ES-I3 (cell line): ENCODE data around the gene SDCCAG8.

ENCODE experiments used
- H3K36me3 ChIP-seq: 2 replicates; pipeline ENCODE4 v1.6.1; 2013; ENCODE audit warnings: mild to moderate bottlenecking, low read length, control low read depth, moderate library complexity; ENCODE audit not compliant: insufficient read depth
- H3K4me1 ChIP-seq: 2 replicates; pipeline ENCODE4 v1.6.1; 2013; ENCODE audit warnings: mild to moderate bottlenecking, control low read depth, low read length; ENCODE audit not compliant: insufficient read depth
- H3K9ac ChIP-seq: 2 replicates; pipeline ENCODE4 v1.6.1; 2013; ENCODE audit warnings: low read depth, mild to moderate bottlenecking, low read length, moderate library complexity
- H3K9me3 ChIP-seq: 2 replicates; pipeline ENCODE4 v1.6.1; 2013; ENCODE audit warnings: mild to moderate bottlenecking, low read length, moderate library complexity; ENCODE audit not compliant: control insufficient read depth, insufficient read depth

Gene SDCCAG8

DNA sequence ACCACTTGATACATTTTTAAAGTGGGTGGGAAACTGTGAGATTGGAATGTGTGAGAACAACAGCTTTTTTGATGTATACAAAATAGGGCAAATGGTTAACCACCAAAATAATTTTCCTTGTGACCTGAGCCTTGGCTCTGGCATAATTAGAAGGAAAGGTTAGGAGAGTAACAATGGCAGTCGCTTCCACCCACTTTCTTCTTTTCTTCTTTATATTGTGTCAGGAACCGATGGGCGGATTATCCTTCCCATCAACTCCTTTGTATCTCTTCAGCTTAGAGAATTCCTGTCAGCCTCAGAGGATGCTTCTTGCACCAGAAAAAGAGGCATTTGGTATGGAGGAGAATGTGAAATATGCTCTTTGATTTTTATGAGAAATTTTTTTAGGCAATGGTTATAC, 90.6 kb downstream of the SDCCAG8 start:
- Histone ChIP-seq H3K9ac (no peak overlapping the region), H3K4me1 (no peaks in the 10 kb centered on the region), H3K9me3 (no peaks in the 10 kb centered on the region), H3K36me3 (no peaks in the 10 kb centered on the region)

DNA sequence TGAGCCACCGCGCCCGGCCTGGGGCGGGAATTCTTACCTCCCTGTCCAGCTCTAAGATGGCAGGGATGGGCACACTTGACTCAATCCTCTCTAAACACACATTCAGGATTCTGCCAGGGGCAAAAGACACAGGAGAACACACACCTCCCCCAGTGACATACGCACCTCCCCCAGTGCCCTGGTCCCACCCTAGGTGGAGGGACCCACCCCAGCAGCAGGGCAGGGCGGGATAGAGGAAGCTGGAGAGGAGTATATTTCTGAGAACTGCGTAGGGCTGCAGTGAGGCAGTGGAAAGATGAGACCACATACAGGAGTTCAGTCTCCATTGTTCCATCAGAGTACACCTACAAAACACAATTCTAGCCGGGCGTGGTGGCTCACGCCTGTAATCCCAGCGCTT, 92.5 kb downstream of the SDCCAG8 start:
- no peaks in the 10 kb centered on the region for H3K36me3 ChIP-seq
- H3K9ac ChIP-seq = no peak overlapping the region
- H3K9me3 ChIP-seq = no peaks in the 10 kb centered on the region
- no peaks in the 10 kb centered on the region for H3K4me1 ChIP-seq

DNA sequence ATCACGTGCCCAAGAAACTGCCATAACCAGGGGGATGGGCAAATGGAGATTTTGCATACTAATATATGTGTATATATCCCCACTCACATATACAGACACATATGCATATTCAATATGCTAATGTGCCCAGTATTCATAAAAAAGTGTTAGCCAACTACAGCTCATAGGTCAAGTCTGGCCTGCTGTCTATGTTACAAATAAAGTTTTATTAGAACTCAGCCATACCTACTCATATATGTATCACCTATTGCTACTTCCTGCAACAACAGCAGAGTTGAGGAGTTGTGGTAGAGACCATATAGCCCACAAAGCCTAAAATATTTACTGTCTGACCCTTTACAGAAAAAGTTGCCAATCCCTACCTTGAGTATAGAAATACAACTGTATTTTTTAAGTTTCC, 93.3 kb downstream of the SDCCAG8 start:
- Histone ChIP-seq H3K4me1 (no peaks in the 10 kb centered on the region), H3K9me3 (no peaks in the 10 kb centered on the region), H3K9ac (no peak overlapping the region), H3K36me3 (no peaks in the 10 kb centered on the region)

DNA sequence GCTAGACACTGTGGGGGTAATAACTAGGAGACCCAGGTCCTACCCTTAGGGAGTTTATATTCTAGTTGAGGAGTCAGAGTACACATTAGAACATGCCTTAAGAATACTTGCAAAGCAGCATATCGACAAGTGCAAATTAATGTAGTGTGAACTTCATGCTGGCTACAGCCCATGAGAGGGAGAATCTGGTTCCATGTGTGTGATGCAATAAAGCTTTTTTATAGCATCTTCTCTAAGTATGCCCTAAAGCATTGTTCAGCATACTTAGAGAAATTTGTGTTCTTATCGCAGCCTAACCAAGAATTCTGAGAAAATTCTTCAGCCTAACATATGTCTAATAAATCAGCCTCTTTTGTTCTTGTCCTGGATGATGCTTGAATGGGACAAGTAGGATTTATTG, 95.5 kb downstream of the SDCCAG8 start:
- Histone ChIP-seq H3K9me3 (no peaks in the 10 kb centered on the region), H3K4me1 (no peaks in the 10 kb centered on the region), H3K9ac (no peak overlapping the region), H3K36me3 (no peaks in the 10 kb centered on the region)

DNA sequence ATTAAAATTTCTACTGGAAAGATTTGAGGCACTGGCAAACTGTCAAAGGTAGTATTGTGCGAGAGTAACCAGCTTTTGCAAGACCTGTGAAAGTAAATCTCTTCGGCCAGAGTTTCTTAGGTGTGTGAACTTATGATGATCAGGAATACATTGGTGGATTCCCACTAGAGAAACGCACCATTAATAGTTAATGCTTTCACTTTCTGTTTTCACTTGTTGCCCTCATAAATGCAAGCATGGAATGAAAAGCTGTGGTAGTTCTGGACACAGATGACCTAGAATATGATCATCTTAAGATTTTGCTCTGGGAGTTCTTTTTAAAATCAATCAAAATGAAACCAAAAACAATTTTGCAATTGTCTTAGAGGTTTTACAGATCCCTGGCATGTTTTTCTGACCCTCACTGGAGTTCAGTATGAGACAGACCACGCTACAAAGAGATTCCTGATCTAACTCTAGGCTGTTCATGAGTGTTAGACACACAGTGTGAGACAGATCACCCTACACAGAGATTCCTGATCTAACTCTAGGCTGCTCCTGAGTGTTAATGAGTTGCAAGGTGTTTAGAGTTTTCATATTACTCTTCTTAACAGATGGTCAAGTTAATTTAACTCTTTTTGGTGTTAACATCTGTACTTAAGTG, 98.8 kb downstream of the SDCCAG8 start:
- H3K4me1 ChIP-seq = no peaks in the 10 kb centered on the region
- H3K36me3 ChIP-seq = no peaks in the 10 kb centered on the region
- no peaks in the 10 kb centered on the region for H3K9me3 ChIP-seq
- no peak overlapping the region for H3K9ac ChIP-seq

DNA sequence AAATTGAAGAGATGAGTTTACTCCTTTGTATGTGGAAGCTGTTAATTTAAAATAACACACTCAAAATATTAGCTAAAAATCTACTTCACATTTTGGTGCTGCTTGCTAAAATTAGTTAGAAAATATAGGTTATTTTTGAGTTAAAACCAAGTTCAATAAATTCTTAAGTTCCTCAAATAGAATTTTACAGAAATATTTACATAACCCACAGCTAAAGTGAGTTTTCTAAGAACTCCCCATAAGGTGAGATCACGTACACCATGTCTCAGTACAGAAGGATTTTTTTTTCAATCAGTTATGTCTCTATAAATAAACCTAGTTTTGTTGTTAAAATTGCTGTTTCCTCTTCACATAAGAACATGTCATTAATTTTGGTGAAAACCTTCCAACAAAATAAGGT, 108.0 kb downstream of the SDCCAG8 start:
- Histone ChIP-seq H3K36me3 (no peaks in the 10 kb centered on the region; the same call in 1 of the 2 replicates), H3K9ac (no peak overlapping the region), H3K9me3 (no peaks in the 10 kb centered on the region), H3K4me1 (no peaks in the 10 kb centered on the region)

DNA sequence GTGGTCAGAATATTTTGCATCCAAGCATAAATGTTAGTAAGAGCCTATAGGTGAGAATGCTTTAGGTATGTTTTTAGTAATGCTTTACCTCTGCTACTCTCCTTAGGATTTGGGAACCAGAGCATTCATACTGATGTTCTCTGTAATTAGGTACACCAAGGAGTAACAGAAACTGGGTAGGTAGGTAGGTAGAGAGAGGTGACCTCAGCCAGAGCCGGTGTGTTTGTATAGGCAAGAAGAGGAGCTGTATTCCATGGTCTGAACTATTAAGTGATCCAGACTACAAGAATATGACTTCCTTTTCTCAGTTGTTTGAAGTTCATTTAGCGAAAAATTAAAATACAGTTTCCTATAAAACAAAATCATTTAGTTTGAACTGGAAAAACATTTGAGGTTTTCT, 108.5 kb downstream of the SDCCAG8 start:
- Histone ChIP-seq H3K9ac (no peak overlapping the region), H3K36me3 (no peaks in the 10 kb centered on the region; the same call in 1 of the 2 replicates), H3K4me1 (no peaks in the 10 kb centered on the region), H3K9me3 (no peaks in the 10 kb centered on the region)

DNA sequence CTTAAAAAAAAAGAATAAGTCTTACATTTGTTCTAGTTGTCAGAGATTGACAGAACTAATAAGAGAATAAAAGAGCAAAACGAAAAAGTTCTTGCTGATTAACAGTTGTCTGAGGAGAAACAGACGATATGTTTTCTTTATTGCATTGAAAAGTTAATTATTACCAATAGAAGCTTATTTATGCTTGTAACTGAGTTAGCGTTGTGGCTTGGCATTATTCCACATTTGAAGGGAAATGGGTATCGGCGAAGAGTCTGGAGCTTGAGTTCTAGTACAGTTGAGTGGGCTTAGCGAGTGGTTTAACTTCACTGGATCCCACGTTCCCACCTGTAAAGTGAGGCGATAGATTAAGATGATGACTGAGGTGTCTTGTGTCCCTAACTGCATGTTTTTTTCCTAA, 109.0 kb downstream of the SDCCAG8 start:
- H3K9me3 ChIP-seq = no peaks in the 10 kb centered on the region
- H3K36me3 ChIP-seq = no peaks in the 10 kb centered on the region; the same call in 1 of the 2 replicates
- no peak overlapping the region for H3K9ac ChIP-seq
- H3K4me1 ChIP-seq = no peaks in the 10 kb centered on the region

DNA sequence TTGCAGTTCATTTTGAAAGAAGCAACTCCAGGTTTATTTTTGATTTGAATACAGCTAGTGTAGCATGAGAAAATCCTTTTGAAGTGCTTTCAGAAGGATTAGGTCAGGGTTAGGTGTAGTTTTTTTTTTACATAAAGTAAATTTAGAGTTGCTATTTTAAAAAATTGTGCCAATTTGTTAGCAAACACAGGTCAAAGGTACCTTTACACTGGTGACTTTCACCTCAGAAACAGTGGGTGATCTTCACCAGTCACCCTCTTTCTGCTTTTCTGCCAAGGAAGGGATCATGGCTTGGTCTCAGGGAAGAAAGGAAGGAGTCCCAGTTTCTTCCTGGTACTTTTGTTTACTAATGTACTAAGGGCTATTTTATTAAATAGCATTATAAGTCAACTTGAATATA, 111.5 kb downstream of the SDCCAG8 start:
- no peaks in the 10 kb centered on the region for H3K36me3 ChIP-seq

DNA sequence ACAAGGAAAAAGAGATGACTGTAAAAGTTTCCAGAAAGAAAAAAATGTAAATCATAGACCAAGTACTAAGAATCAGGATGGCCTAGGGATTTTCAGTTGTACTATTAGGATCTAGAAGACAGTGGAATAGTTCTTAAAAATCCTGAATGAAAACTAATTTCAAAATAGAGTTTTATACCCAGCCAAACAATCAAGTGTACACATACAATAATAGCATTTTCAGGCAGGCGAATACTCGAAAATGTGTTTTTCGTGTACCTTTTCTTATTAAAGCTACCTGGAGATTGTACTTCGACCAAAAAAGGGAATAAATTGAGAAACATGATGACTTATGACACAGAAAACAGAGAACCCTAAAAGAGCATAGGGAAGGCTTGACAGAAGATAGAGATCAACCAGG, 118.6 kb downstream of the SDCCAG8 start:
- no peaks in the 10 kb centered on the region for H3K4me1 ChIP-seq
- H3K9ac ChIP-seq = no peak overlapping the region
- H3K9me3 ChIP-seq = peaks cover 2% of the 10 kb centered on the region; the same call in 1 of the 2 replicates
- H3K36me3 ChIP-seq = no peaks in the 10 kb centered on the region; the same call in 1 of the 2 replicates

More for the DNA sequence above, 111.5 kb downstream of the SDCCAG8 start:
- Histone ChIP-seq H3K4me1 (no peaks in the 10 kb centered on the region), H3K9me3 (no peaks in the 10 kb centered on the region), H3K9ac (no peak overlapping the region)

DNA sequence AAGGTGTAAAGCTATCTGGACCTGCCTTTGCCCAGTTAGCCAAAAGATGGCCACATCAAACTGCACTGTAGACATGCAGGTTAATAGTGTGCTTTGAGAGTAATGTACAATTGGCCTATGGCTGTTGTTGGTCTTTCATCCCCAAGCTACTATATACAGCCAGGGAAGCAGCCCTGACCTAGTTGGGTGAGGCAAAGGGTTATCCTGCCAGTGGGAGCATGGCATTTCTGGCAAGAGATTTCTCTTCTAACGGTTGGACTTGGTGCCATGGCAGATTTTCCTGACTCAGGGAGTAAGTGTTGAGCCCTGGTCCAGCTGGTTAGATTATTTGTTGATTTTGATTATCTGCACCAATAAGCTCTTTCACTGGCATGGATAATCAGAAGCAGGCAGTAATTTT, 119.8 kb downstream of the SDCCAG8 start:
- peaks cover 2% of the 10 kb centered on the region; the same call in 1 of the 2 replicates for H3K9me3 ChIP-seq
- no peaks in the 10 kb centered on the region; the same call in 1 of the 2 replicates for H3K36me3 ChIP-seq
- H3K4me1 ChIP-seq = no peaks in the 10 kb centered on the region
- H3K9ac ChIP-seq = no peak overlapping the region

DNA sequence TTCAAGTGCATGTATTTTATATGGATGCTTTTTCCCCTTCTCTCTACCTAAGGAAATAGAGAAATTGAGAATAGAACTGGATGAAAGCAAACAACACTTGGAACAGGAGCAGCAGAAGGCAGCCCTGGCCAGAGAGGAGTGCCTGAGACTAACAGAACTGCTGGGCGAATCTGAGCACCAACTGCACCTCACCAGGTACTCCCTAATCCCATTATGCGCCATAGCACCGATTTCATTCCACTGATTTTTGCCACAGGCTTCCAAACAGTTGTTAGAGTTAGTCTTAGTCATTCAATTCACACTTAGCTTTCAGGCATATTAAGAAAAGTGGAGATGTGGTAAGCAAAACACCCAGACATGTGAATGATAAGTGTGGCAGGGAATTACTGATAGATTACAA, 122.8 kb downstream of the SDCCAG8 start:
- no peaks in the 10 kb centered on the region for H3K4me1 ChIP-seq
- H3K36me3 ChIP-seq = no peaks in the 10 kb centered on the region; the same call in 1 of the 2 replicates
- no peak overlapping the region for H3K9ac ChIP-seq
- H3K9me3 ChIP-seq = peaks cover 2% of the 10 kb centered on the region; the same call in 1 of the 2 replicates

DNA sequence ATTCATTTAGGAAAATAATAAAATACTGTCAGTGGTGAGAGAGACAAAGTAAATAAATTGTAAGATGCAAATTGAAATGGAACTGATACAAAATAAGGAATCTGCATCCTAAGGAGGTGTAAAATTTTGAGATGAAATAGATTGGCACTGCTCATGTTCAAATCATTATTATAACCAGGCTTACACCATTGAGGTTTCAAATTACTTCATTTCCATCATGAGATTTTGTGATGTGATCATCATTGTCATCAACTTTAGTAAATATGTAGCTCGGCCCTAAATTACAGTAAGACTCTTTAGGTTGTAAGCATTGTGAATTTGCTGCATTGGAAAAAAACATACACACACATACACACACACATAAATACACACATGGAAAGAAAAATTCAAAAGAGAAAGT, 123.4 kb downstream of the SDCCAG8 start:
- Histone ChIP-seq H3K36me3 (no peaks in the 10 kb centered on the region; the same call in 1 of the 2 replicates), H3K9me3 (no peaks in the 10 kb centered on the region; the same call in 1 of the 2 replicates), H3K4me1 (no peaks in the 10 kb centered on the region), H3K9ac (no peak overlapping the region)

DNA sequence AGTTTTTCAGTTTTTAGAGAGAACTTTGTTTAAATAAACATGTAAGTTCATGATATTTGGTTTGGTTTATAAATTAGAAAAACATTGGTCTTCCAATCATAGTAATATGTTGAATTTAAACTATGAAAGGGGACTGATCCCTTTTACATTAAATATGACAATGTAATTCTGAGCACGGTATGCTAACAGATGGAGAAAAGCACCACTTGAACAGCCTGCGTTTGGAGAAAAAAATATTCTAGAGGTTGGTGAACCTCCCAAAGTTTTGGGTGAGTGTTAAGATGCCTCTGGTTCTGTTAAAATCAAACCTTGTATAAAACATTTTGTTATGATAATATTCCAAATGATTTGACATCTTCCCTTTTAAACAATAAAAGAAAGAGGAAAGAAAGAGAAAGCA, 123.9 kb downstream of the SDCCAG8 start:
- Histone ChIP-seq H3K36me3 (no peaks in the 10 kb centered on the region; the same call in 1 of the 2 replicates), H3K9me3 (no peaks in the 10 kb centered on the region), H3K9ac (no peak overlapping the region)

DNA sequence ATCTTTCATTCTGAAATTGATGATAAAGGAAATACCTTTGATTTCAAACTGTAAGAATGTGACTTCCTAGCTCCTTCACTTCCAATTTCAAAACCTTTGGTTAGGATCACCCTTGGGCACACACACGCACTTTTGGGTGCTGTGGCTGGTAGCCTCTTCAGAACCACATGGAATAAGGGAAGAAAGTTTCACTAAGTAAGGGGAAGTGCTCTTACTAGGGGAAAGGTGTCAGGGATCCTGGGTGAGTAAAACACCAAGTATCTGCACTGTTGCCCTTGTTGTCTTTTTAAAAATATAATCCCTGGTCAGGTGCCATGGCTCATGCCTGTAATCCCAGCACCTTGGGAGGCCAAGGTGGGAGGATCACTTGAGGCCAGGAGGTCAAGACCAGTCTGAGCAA, 132.4 kb downstream of the SDCCAG8 start:
- Histone ChIP-seq H3K4me1 (peaks cover 13% of the 10 kb centered on the region; the same call in 1 of the 2 replicates), H3K9ac (no peak overlapping the region), H3K36me3 (no peaks in the 10 kb centered on the region), H3K9me3 (no peaks in the 10 kb centered on the region)

More for the DNA sequence above, 123.9 kb downstream of the SDCCAG8 start:
- no peaks in the 10 kb centered on the region for H3K4me1 ChIP-seq
